Upper lobe of right lung (tissue), 1 donor: ENCODE data around the gene HS6ST3. TPM values are rescaled to one million over a fixed set of nuclear protein-coding genes. Genes with fewer than 3 reads are reported as not detected.

Experiments used
- ATAC-seq: fragments of 200-7000 bp; cut with Tn5 transposase; one replicate; pipeline ENCODE4 v1.9.1; 2020; ENCODE audit warnings: mild to moderate bottlenecking, moderate library complexity
- DNase-seq: peaks from one replicate; pipeline ENCODE4 v3.0.0-alpha.2; 2020
- H3K27ac ChIP-seq: fragments of 200-600 bp; one replicate; pipeline ENCODE4 v1.8.0; 2022
- H3K27me3 ChIP-seq: fragments of 200-600 bp; one replicate; pipeline ENCODE4 v1.8.0; 2022; ENCODE audit warnings: mild to moderate bottlenecking
- H3K36me3 ChIP-seq: fragments of 200-600 bp; one replicate; pipeline ENCODE4 v1.8.0; 2022
- H3K4me1 ChIP-seq: fragments of 200-600 bp; one replicate; pipeline ENCODE4 v1.8.0; 2022
- H3K4me3 ChIP-seq: fragments of 200-600 bp; one replicate; pipeline ENCODE4 v1.8.0; 2022; ENCODE audit warnings: mild to moderate bottlenecking
- H3K9me3 ChIP-seq: fragments of 200-600 bp; one replicate; pipeline ENCODE4 v1.8.0; 2022
- intact Hi-C: fragments of 100-400 bp; cut with DNase I; formaldehyde crosslinking; loops from one replicate; pipeline ENCODE4 v1.11.0; 2022
- total RNA-seq: library from RNA; stranded (reverse); fragmentation: NEBNext Ultra II Directional; extraction: Animal tissue kit (Norgen Biotek cat#: 25700); gene quantifications from one replicate; pipeline ENCODE4 v1.2.1, GENCODE V29; 2021
- TF ChIP-seq, protein P1 (sequence below): fragments of 200-600 bp; IDR thresholded peaks from one replicate; pipeline ENCODE4 v1.8.0; 2022; ENCODE audit warnings: antibody characterized with exemption
- donor health status: DM: no; HTN: yes; CAD: no; lungs with severe emphysema.

The HS6ST3 gene
- total RNA-seq, 1 donor from 2014 or later = not detected

- Histone ChIP-seq H3K9me3 (peaks cover 2% of the 10 kb centered on the region), H3K4me3 (no peak overlapping the region), H3K36me3 (no peaks in the 10 kb centered on the region), H3K27ac (no peak overlapping the region), H3K27me3 (no peaks in the 10 kb centered on the region), H3K4me1 (no peaks in the 10 kb centered on the region)
- TF ChIP-seq, protein P1, sequence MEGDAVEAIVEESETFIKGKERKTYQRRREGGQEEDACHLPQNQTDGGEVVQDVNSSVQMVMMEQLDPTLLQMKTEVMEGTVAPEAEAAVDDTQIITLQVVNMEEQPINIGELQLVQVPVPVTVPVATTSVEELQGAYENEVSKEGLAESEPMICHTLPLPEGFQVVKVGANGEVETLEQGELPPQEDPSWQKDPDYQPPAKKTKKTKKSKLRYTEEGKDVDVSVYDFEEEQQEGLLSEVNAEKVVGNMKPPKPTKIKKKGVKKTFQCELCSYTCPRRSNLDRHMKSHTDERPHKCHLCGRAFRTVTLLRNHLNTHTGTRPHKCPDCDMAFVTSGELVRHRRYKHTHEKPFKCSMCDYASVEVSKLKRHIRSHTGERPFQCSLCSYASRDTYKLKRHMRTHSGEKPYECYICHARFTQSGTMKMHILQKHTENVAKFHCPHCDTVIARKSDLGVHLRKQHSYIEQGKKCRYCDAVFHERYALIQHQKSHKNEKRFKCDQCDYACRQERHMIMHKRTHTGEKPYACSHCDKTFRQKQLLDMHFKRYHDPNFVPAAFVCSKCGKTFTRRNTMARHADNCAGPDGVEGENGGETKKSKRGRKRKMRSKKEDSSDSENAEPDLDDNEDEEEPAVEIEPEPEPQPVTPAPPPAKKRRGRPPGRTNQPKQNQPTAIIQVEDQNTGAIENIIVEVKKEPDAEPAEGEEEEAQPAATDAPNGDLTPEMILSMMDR = no peak
- DNase-seq = no peak
- no peak for ATAC-seq
- intact Hi-C loops = no loop called here
Measured at GRCh38 chr13:96783511-96783910, 693.6 kb downstream of the HS6ST3 start.

GRCh38 chr13:96785986-96786385 is 696.1 kb downstream of the HS6ST3 start:
- no peak overlapping the region for H3K4me3 ChIP-seq
- H3K36me3 ChIP-seq = no peaks in the 10 kb centered on the region
- H3K4me1 ChIP-seq = no peaks in the 10 kb centered on the region
- DNase-seq = no peak
- TF ChIP-seq, protein P1 = no peak
- no peaks in the 10 kb centered on the region for H3K9me3 ChIP-seq
- intact Hi-C loops = no loop called here
- no peak overlapping the region for H3K27ac ChIP-seq
- no peaks in the 10 kb centered on the region for H3K27me3 ChIP-seq
- ATAC-seq = no peak

- no peak overlapping the region for H3K4me3 ChIP-seq
- no peak for ATAC-seq
- no peaks in the 10 kb centered on the region for H3K27me3 ChIP-seq
- intact Hi-C loops = no loop called here
- H3K4me1 ChIP-seq = no peaks in the 10 kb centered on the region
- TF ChIP-seq, protein P1 = no peak
- no peaks in the 10 kb centered on the region for H3K36me3 ChIP-seq
- H3K9me3 ChIP-seq = no peaks in the 10 kb centered on the region
- no peak for DNase-seq
- no peak overlapping the region for H3K27ac ChIP-seq
Measured at GRCh38 chr13:96792188-96792587, 702.3 kb downstream of the HS6ST3 start.

GRCh38 chr13:96792736-96793403 is 703.0 kb downstream of the HS6ST3 start:
- intact Hi-C loops = no loop called here
- Histone ChIP-seq H3K27me3 (no peaks in the 10 kb centered on the region), H3K4me1 (no peaks in the 10 kb centered on the region), H3K9me3 (no peaks in the 10 kb centered on the region), H3K36me3 (no peaks in the 10 kb centered on the region), H3K4me3 (no peak overlapping the region), H3K27ac (no peak overlapping the region)
- DNase-seq = no peak
- TF ChIP-seq, protein P1 = no peak
- no peak for ATAC-seq

DNA sequence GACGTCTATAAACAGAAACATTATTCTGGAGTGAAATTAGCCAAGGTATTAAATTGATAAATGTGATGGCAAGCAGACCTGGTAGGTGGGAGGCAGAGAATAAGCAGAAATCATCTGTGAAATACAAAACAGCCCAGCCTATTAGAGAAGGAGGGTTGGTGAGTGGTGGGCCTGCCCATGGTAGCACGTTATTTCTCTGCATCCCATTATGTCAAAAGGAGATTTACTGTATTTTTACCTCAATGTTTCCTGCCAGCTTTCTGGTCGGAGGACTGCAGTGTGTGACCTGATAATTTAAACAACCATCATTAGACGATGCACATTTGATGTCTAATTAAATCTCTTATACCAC is 703.5 kb downstream of the HS6ST3 start:
- DNase-seq (no peak), ATAC-seq (no peak)
- intact Hi-C loops = no loop called here
- no peaks in the 10 kb centered on the region for H3K9me3 ChIP-seq
- H3K36me3 ChIP-seq = no peaks in the 10 kb centered on the region
- no peaks in the 10 kb centered on the region for H3K4me1 ChIP-seq
- no peak overlapping the region for H3K27ac ChIP-seq
- H3K27me3 ChIP-seq = no peaks in the 10 kb centered on the region
- TF ChIP-seq, protein P1 = no peak
- no peak overlapping the region for H3K4me3 ChIP-seq

- Histone ChIP-seq H3K4me1 (no peaks in the 10 kb centered on the region), H3K27me3 (no peaks in the 10 kb centered on the region), H3K36me3 (no peaks in the 10 kb centered on the region), H3K9me3 (no peaks in the 10 kb centered on the region), H3K4me3 (no peak overlapping the region), H3K27ac (no peak overlapping the region)
- intact Hi-C loops = no loop called here
- ATAC-seq = no peak
- TF ChIP-seq, protein P1 = no peak
- no peak for DNase-seq
Measured at GRCh38 chr13:96794669-96795068, 704.8 kb downstream of the HS6ST3 start.
